Chondrocyte (in vitro differentiated cells): ENCODE measurements around the gene EIF6. TPM values are rescaled to one million over a fixed set of nuclear protein-coding genes. Genes with fewer than 3 reads are reported as not detected.

Experiments used
- DNase-seq: peaks from one replicate; pipeline ENCODE4 v3.0.0; 2021; ENCODE audit warnings: mixed read lengths, low spot score
- H3K27ac Mint-ChIP-seq: one replicate; pipeline ENCODE4 v1.8.0; 2021; ENCODE audit warnings: mild to moderate bottlenecking, moderate library complexity, mixed read lengths; ENCODE audit not compliant: unreplicated experiment
- H3K27me3 Mint-ChIP-seq: 2 replicates; pipeline ENCODE4 v1.8.0; 2021; ENCODE audit warnings: low read depth, mixed read lengths
- H3K36me3 Mint-ChIP-seq: 2 replicates; pipeline ENCODE4 v1.8.0; 2021; ENCODE audit warnings: low read depth, mixed read lengths
- H3K4me1 Mint-ChIP-seq: 2 replicates; pipeline ENCODE4 v1.8.0; 2021; ENCODE audit warnings: low read depth, mild to moderate bottlenecking, mixed read lengths
- H3K4me3 Mint-ChIP-seq: one replicate; pipeline ENCODE4 v1.8.0; 2021; ENCODE audit warnings: mild to moderate bottlenecking, moderate library complexity, mixed read lengths; ENCODE audit not compliant: unreplicated experiment
- H3K9me3 Mint-ChIP-seq: 2 replicates; pipeline ENCODE4 v1.8.0; 2021; ENCODE audit warnings: low read depth, mixed read lengths
- CTCF ChIP-seq: fragments of 200-600 bp; sonication (generic); IDR thresholded peaks from 2 replicates; pipeline ENCODE4 v1.5.0; 2021; ENCODE audit warnings: antibody characterized with exemption, mild to moderate bottlenecking, moderate library complexity
- total RNA-seq: library from RNA; stranded (reverse); gene quantifications from 3 replicates; pipeline ENCODE4 v1.2.1, GENCODE V29; 2021

The EIF6 gene
- total RNA-seq, 1 donor from 2014 or later = 125 TPM

GRCh38 chr20:35238735-35239134, 45.8 kb downstream of the EIF6 start:
- peaks cover 2% of the 10 kb centered on the region for H3K36me3 Mint-ChIP-seq
- H3K27me3 Mint-ChIP-seq = peaks cover 4% of the 10 kb centered on the region
- no peak for DNase-seq
- H3K9me3 Mint-ChIP-seq = peaks cover 6% of the 10 kb centered on the region
- no peak overlapping the region for H3K4me3 Mint-ChIP-seq
- H3K27ac Mint-ChIP-seq = no peak overlapping the region
- peaks cover 8% of the 10 kb centered on the region for H3K4me1 Mint-ChIP-seq
- TF ChIP-seq CTCF = no peak

GRCh38 chr20:35238170-35238569, 46.4 kb downstream of the EIF6 start:
- no peak for DNase-seq
- H3K27me3 Mint-ChIP-seq = peaks cover 4% of the 10 kb centered on the region
- peaks cover 6% of the 10 kb centered on the region for H3K9me3 Mint-ChIP-seq
- TF ChIP-seq CTCF = no peak
- H3K4me3 Mint-ChIP-seq = no peak overlapping the region
- peaks cover 8% of the 10 kb centered on the region for H3K4me1 Mint-ChIP-seq
- H3K36me3 Mint-ChIP-seq = peaks cover 2% of the 10 kb centered on the region
- H3K27ac Mint-ChIP-seq = no peak overlapping the region

GRCh38 chr20:35237486-35237885, 47.1 kb downstream of the EIF6 start:
- Mint-ChIP-seq H3K36me3 (peaks cover 2% of the 10 kb centered on the region), H3K9me3 (peaks cover 6% of the 10 kb centered on the region), H3K27ac (no peak overlapping the region), H3K27me3 (peaks cover 4% of the 10 kb centered on the region), H3K4me3 (no peak overlapping the region), H3K4me1 (peaks cover 13% of the 10 kb centered on the region)
- no peak for DNase-seq
- no peak for TF ChIP-seq CTCF

- peaks cover 11% of the 10 kb centered on the region for H3K4me1 Mint-ChIP-seq
- H3K9me3 Mint-ChIP-seq = peaks cover 6% of the 10 kb centered on the region
- H3K27ac Mint-ChIP-seq = no peak overlapping the region
- H3K4me3 Mint-ChIP-seq = no peak overlapping the region
- peaks cover 4% of the 10 kb centered on the region for H3K36me3 Mint-ChIP-seq
- no peak for DNase-seq
- H3K27me3 Mint-ChIP-seq = peaks cover 4% of the 10 kb centered on the region
- TF ChIP-seq CTCF = no peak
Measured at GRCh38 chr20:35235881-35236280, 48.7 kb downstream of the EIF6 start.

- peaks cover 8% of the 10 kb centered on the region for H3K4me1 Mint-ChIP-seq
- H3K36me3 Mint-ChIP-seq = peaks cover 4% of the 10 kb centered on the region
- H3K9me3 Mint-ChIP-seq = peaks cover 6% of the 10 kb centered on the region
- no peak for TF ChIP-seq CTCF
- no peak for DNase-seq
- H3K27ac Mint-ChIP-seq = peak overlapping the region; percentile 73
- H3K4me3 Mint-ChIP-seq = no peak overlapping the region
- H3K27me3 Mint-ChIP-seq = peaks cover 2% of the 10 kb centered on the region
Measured at GRCh38 chr20:35232575-35232974, 52.0 kb downstream of the EIF6 start.

Other genes starting within 250 kb of the EIF6 start
- 83.4 to 118 TPM (median 112 TPM) in 3 replicates for gene TRPC4AP, start 192.0 kb downstream of the EIF6 start, total RNA-seq
- 21.0 to 25.5 TPM (median 22.4 TPM) in 3 replicates for gene EDEM2, start 137.4 kb downstream of the EIF6 start, total RNA-seq
- gene PROCR, start 112.7 kb downstream of the EIF6 start, total RNA-seq = 2.8 to 5.2 TPM (median 3.5 TPM) in 3 replicates
- gene MMP24, start 58.1 kb downstream of the EIF6 start, total RNA-seq = 1.1 to 2.6 TPM (median 2.4 TPM) in 3 replicates
- 89.8 to 94.6 TPM (median 91.5 TPM) in 3 replicates for gene MMP24OS, start 6.7 kb downstream of the EIF6 start, total RNA-seq
- not detected in 3 replicates for gene FAM83C, start 7.7 kb upstream of the EIF6 start, total RNA-seq
- gene UQCC1, start 127.2 kb upstream of the EIF6 start, total RNA-seq = 30.4 to 42.5 TPM (median 31.7 TPM) in 3 replicates
- gene GDF5, start 153.5 kb upstream of the EIF6 start, total RNA-seq = 1.7 to 3.5 TPM (median 3.4 TPM) in 3 replicates
- gene CEP250, start 170.8 kb upstream of the EIF6 start, total RNA-seq = 33.1 to 43.6 TPM (median 38.4 TPM) in 3 replicates
- not detected in 3 replicates for gene C20orf173, start 244.9 kb upstream of the EIF6 start, total RNA-seq